Measurements from ENCODE around the gene MS4A14.

DNA sequence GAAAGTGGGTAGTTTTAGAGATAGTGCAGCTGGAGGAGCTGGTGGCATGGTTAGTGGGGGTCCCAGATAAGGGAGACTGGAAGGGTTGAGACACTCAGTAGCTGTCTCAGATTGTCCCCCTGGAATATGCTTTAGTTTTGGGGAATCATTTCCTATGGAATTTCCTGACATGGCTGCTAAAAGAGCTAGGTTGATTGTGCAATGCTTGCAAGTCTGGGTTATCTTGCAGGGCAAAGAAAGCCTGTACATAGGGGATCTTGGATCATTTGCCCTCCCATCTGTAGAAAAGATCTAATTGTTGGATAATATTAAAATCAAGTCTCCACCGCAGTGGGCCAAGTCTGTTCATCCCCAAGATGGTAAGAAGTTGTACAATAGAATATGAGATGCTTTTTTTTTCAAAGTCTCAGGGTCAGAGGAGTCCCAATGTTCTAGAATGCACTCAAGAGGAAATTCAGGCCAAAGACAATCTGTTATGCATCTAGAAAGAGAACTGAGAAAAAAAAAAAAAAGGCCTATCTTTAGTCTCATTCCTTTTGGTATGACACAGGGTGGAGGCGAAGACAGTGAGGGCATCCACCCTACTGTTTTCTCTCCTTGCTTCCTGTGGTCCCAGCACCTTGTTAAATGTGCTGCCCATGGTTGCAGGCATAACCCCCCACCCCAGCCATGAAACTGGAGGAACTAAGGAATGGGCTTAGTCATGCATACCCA lies 49.0 kb upstream of the MS4A14 start:
- TF ChIP-seq EZH2 (IDR thresholded peaks at IDR 0.05) (no peak), POLR2AphosphoS5 (IDR thresholded peaks at IDR 0.05; ENCODE audit: borderline replicate concordance, low read depth, low read length) (no peak), FOXP2 (optimal IDR thresholded peaks at IDR 0.05; ENCODE audit: control extremely low read depth, extremely low read length, insufficient read depth) (no peak)

Data from SK-N-MC (cell line).